Neural progenitor cell (in vitro differentiated cells): ENCODE results near the gene FBXO10. TPM values are rescaled to one million over a fixed set of nuclear protein-coding genes. Genes with fewer than 3 reads are reported as not detected.

Experiments
- DNase-seq: peaks from one replicate; pipeline ENCODE4 v3.0.0-alpha.2; 2016; ENCODE audit warnings: low spot score
- H2AFZ ChIP-seq: fragments of 200-600 bp; sonication (generic); replicated peaks from 2 replicates; pipeline ENCODE4 v1.6.1; 2016; ENCODE audit warnings: antibody characterized with exemption
- H3F3A ChIP-seq: fragments of 200-600 bp; sonication (generic); 2 replicates; pipeline ENCODE4 v1.6.1; 2016; ENCODE audit warnings: antibody characterized with exemption, low read depth
- H3K27ac ChIP-seq: fragments of 200-600 bp; sonication (generic); 2 replicates; pipeline ENCODE4 v1.5.1; 2016; ENCODE audit warnings: mild to moderate bottlenecking
- H3K27me3 ChIP-seq: fragments of 200-600 bp; sonication (generic); 2 replicates; pipeline ENCODE4 v1.6.1; 2016; ENCODE audit warnings: mild to moderate bottlenecking, moderate library complexity
- H3K36me3 ChIP-seq: fragments of 200-600 bp; sonication (generic); 2 replicates; pipeline ENCODE4 v1.5.1; 2016
- H3K4me1 ChIP-seq: fragments of 200-600 bp; sonication (generic); 2 replicates; pipeline ENCODE4 v1.6.1; 2016; ENCODE audit warnings: mixed run types
- H3K4me2 ChIP-seq: fragments of 200-600 bp; sonication (generic); 2 replicates; pipeline ENCODE4 v1.6.1; 2016
- H3K4me3 ChIP-seq: fragments of 200-600 bp; sonication (generic); 2 replicates; pipeline ENCODE4 v1.5.1; 2016
- H3K79me2 ChIP-seq: fragments of 200-600 bp; sonication (generic); 2 replicates; pipeline ENCODE4 v1.6.1; 2016; ENCODE audit warnings: low read depth
- H3K9ac ChIP-seq: fragments of 200-600 bp; sonication (generic); 2 replicates; pipeline ENCODE4 v1.6.1; 2016
- H3K9me3 ChIP-seq: fragments of 200-600 bp; sonication (generic); 2 replicates; pipeline ENCODE4 v1.5.1; 2016; ENCODE audit warnings: low read depth
- H4K20me1 ChIP-seq: fragments of 200-600 bp; sonication (generic); 2 replicates; pipeline ENCODE4 v1.6.1; 2016; ENCODE audit warnings: low read depth
- H3K27ac Mint-ChIP-seq: 3 replicates; pipeline ENCODE4 v1.8.0; 2021; ENCODE audit warnings: mixed read lengths
- H3K27me3 Mint-ChIP-seq: 2 replicates; pipeline ENCODE4 v1.8.0; 2022; ENCODE audit warnings: low read depth, mild to moderate bottlenecking, inconsistent platforms, moderate library complexity, mixed read lengths; ENCODE audit not compliant: insufficient read depth
- H3K36me3 Mint-ChIP-seq: 3 replicates; pipeline ENCODE4 v1.8.0; 2021; ENCODE audit warnings: mixed read lengths
- H3K4me1 Mint-ChIP-seq: 3 replicates; pipeline ENCODE4 v1.8.0; 2021; ENCODE audit warnings: mixed read lengths
- H3K4me3 Mint-ChIP-seq: 3 replicates; pipeline ENCODE4 v1.8.0; 2021; ENCODE audit warnings: mild to moderate bottlenecking, moderate library complexity, mixed read lengths
- H3K9me3 Mint-ChIP-seq: 3 replicates; pipeline ENCODE4 v1.8.0; 2020; ENCODE audit warnings: mixed read lengths
- EZH2 ChIP-seq: fragments of 200-600 bp; sonication (generic); IDR thresholded peaks from 2 replicates; pipeline ENCODE4 v1.6.1; 2017; ENCODE audit warnings: antibody characterized with exemption, mild to moderate bottlenecking, moderate library complexity
- EZH2phosphoT487 ChIP-seq: fragments of 200-600 bp; sonication (generic); IDR thresholded peaks from 2 replicates; pipeline ENCODE4 v1.6.1; 2017; ENCODE audit warnings: antibody characterized with exemption
- total RNA-seq: library from RNA; depleted of rRNA; stranded (reverse); fragments of >200 nt; gene quantifications from 2 replicates; pipeline ENCODE4 v1.2.3, GENCODE V29; 2015; ENCODE audit warnings: low replicate concordance
- TF ChIP-seq, protein P1 (sequence below): fragments of 200-600 bp; sonication (generic); IDR thresholded peaks from 2 replicates; pipeline ENCODE4 v1.5.1; 2017; ENCODE audit warnings: antibody characterized with exemption, mild to moderate bottlenecking

FBXO10 gene
- total RNA-seq, 1 donor from 2014 or later: 13.4 TPM

DNA sequence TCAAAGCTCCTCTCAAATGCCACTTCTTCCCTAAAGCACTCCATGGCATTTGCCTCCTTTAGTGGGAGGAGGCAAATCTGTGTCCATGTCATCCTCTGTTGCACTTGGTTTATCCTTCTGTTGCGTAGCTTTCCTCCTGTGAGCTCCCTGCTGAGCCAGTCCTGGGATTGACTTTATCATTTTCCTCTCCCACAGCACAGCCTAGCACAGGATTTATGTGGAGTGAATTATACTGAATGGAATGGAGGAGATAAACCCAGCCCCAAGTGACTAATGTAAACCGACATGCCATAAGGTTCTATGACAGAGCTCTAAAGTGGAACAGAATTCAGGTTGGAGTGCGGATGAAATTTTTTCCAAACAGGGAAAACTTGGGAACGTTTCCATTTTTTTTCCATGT, 42.6 kb upstream of the FBXO10 start:
- H3K4me1 Mint-ChIP-seq: peaks cover 26% of the 10 kb centered on the region
- peaks cover 29% of the 10 kb centered on the region for H3K4me1 ChIP-seq
- H3K4me3 ChIP-seq: no peak overlapping the region
- H3K36me3 Mint-ChIP-seq: no peaks in the 10 kb centered on the region
- DNase-seq: no peak
- TF ChIP-seq EZH2phosphoT487 (no peak), EZH2 (no peak)
- TF ChIP-seq, protein P1, sequence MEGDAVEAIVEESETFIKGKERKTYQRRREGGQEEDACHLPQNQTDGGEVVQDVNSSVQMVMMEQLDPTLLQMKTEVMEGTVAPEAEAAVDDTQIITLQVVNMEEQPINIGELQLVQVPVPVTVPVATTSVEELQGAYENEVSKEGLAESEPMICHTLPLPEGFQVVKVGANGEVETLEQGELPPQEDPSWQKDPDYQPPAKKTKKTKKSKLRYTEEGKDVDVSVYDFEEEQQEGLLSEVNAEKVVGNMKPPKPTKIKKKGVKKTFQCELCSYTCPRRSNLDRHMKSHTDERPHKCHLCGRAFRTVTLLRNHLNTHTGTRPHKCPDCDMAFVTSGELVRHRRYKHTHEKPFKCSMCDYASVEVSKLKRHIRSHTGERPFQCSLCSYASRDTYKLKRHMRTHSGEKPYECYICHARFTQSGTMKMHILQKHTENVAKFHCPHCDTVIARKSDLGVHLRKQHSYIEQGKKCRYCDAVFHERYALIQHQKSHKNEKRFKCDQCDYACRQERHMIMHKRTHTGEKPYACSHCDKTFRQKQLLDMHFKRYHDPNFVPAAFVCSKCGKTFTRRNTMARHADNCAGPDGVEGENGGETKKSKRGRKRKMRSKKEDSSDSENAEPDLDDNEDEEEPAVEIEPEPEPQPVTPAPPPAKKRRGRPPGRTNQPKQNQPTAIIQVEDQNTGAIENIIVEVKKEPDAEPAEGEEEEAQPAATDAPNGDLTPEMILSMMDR: no peak
- no peak overlapping the region for H2AFZ ChIP-seq
- H3K27me3 Mint-ChIP-seq: peaks cover 3% of the 10 kb centered on the region
- H3K4me3 Mint-ChIP-seq: no peak overlapping the region
- H3K79me2 ChIP-seq: no peaks in the 10 kb centered on the region
- no peaks in the 10 kb centered on the region for H3K36me3 ChIP-seq
- H3K27ac ChIP-seq: no peak overlapping the region
- peaks cover 22% of the 10 kb centered on the region for H3F3A ChIP-seq
- H3K9ac ChIP-seq: no peak overlapping the region
- H3K27me3 ChIP-seq: no peaks in the 10 kb centered on the region
- no peaks in the 10 kb centered on the region for H4K20me1 ChIP-seq
- H3K4me2 ChIP-seq: no peak overlapping the region
- peak overlapping the region; percentile 10 for H3K27ac Mint-ChIP-seq
- H3K9me3 Mint-ChIP-seq: no peaks in the 10 kb centered on the region
- H3K9me3 ChIP-seq: no peaks in the 10 kb centered on the region

DNA sequence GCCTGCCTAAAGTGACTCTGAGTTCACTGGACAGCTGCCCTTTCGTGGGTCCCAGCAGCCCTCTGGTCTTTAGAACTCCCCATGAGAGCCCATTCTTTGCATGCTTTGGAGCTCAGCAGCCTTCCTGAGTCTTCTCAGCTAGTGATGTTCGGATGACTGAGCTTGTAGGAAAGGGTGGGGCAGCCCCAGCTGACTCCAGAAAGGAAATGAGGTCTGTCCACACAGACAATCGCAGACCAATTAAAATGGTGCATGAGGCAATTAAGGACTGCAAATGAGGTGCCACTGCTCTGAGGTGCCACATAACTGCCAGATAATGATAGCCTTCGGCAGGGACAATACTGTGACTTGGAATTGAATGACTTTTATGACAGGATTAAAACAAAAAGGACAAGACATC, 41.7 kb upstream of the FBXO10 start:
- no peak overlapping the region for H3K4me3 Mint-ChIP-seq
- Histone ChIP-seq H3K4me2 (no peak overlapping the region), H3K9ac (no peak overlapping the region)

DNA sequence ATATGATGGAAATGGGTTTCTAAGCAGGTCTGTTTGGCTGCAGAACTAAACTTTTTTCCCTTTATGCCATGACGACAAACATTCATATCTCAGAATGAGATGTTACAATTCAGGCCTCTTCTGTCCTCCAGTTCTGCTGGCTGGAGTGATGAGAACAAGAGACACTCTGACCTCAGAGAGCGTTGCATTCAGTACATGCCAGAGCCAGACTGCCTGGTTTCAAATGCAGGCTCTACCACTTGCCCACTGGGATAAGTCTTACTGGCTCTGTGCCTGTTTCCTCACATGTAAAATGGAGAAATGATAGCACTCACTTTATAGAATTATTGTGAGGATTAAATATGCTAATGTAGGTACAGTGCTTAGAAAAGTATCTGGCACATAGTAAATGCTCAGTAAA, 41.0 kb upstream of the FBXO10 start:
- Mint-ChIP-seq H3K27ac (no peak overlapping the region), H3K9me3 (no peaks in the 10 kb centered on the region), H3K36me3 (no peaks in the 10 kb centered on the region), H3K4me3 (no peak overlapping the region), H3K27me3 (peaks cover 3% of the 10 kb centered on the region), H3K4me1 (peaks cover 19% of the 10 kb centered on the region)
- H3K9me3 ChIP-seq: no peaks in the 10 kb centered on the region
- H3K27me3 ChIP-seq: peaks cover 6% of the 10 kb centered on the region
- H3K79me2 ChIP-seq: no peaks in the 10 kb centered on the region
- peaks cover 25% of the 10 kb centered on the region for H3K4me1 ChIP-seq
- no peak overlapping the region for H3K4me3 ChIP-seq
- DNase-seq: no peak
- no peak overlapping the region for H3K4me2 ChIP-seq
- H3F3A ChIP-seq: peaks cover 22% of the 10 kb centered on the region
- no peaks in the 10 kb centered on the region for H3K36me3 ChIP-seq
- TF ChIP-seq, protein P1: no peak
- no peak for TF ChIP-seq EZH2phosphoT487
- no peak for TF ChIP-seq EZH2
- H3K27ac ChIP-seq: no peak overlapping the region
- no peak overlapping the region for H2AFZ ChIP-seq
- H3K9ac ChIP-seq: no peak overlapping the region
- no peaks in the 10 kb centered on the region for H4K20me1 ChIP-seq

More for the DNA sequence above, 41.7 kb upstream of the FBXO10 start:
- Mint-ChIP-seq H3K9me3 (no peaks in the 10 kb centered on the region), H3K4me1 (peaks cover 19% of the 10 kb centered on the region), H3K36me3 (no peaks in the 10 kb centered on the region), H3K27me3 (peaks cover 3% of the 10 kb centered on the region), H3K27ac (no peak overlapping the region)
- no peaks in the 10 kb centered on the region for H3K79me2 ChIP-seq
- no peak overlapping the region for H3K27ac ChIP-seq
- no peaks in the 10 kb centered on the region for H4K20me1 ChIP-seq
- H2AFZ ChIP-seq: no peak overlapping the region
- no peaks in the 10 kb centered on the region for H3K9me3 ChIP-seq
- peak; percentile 92 for DNase-seq
- peaks cover 25% of the 10 kb centered on the region for H3K4me1 ChIP-seq
- H3K4me3 ChIP-seq: no peak overlapping the region
- no peaks in the 10 kb centered on the region for H3K36me3 ChIP-seq
- TF ChIP-seq EZH2phosphoT487 (peak; percentile 92), EZH2 (no peak)
- TF ChIP-seq, protein P1: no peak
- H3F3A ChIP-seq: peaks cover 22% of the 10 kb centered on the region
- peaks cover 6% of the 10 kb centered on the region for H3K27me3 ChIP-seq
